DMS153 treated with DMSO at 0.1 percent for 48 hours (cell line): ENCODE results near the gene DOCK4.

Source experiments
- DNase-seq: peaks from one replicate; lab custom pipeline; 2025; ENCODE audit not compliant: unreplicated experiment; lab: John Stamatoyannopoulos, UW

The DOCK4 gene

GRCh38 chr7:111690364-111691111 lies 515.7 kb downstream of the DOCK4 start:
- DNase-seq, result no peak

- DNase-seq, result no peak
Observed at GRCh38 chr7:111685349-111685748, 520.9 kb downstream of the DOCK4 start.

- no peak for DNase-seq
Observed at GRCh38 chr7:111682588-111683340, 523.4 kb downstream of the DOCK4 start.

- DNase-seq, result no peak
Observed at GRCh38 chr7:111681242-111681641, 525.0 kb downstream of the DOCK4 start.

GRCh38 chr7:111678986-111679385 lies 527.2 kb downstream of the DOCK4 start:
- no peak for DNase-seq

- no peak for DNase-seq
Observed at GRCh38 chr7:111678281-111678680, 527.9 kb downstream of the DOCK4 start.

- DNase-seq, result no peak
Observed at GRCh38 chr7:111677848-111678247, 528.4 kb downstream of the DOCK4 start.

GRCh38 chr7:111676811-111677210 lies 529.4 kb downstream of the DOCK4 start:
- DNase-seq, result no peak
